ENCODE measurements around the gene IPPK.

DNA sequence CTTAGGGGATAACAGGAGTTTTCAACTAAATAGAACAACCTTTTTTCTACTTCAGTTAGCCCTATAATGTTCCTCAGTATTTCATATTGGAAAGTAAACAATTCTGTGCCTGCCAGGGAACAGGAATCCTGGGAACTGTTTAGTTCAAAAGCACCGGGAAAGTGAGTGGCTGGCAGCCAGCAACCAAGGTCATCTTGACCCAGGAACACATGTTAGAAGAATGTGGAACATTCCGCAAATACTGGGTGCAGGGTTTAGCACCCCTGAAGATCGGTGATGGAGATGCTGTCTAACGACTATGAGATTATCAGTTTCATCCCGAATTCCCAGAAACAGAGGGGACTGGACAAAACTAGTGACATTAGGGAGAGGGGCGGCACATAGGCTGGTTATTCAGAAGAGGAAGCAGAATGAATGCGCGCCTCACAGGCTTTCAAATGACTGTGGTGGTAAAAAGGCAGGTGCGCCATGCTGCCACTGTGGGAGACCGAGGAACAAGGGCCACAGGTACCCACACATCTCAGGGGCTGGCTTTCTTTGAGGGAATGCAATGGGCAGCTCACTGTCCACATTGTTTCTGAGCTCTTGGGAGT, 51.2 kb downstream of the IPPK start:
- TF ChIP-seq CTCF (IDR thresholded peaks at IDR 0.05; ENCODE audit: low read length) (no peak), EZH2 (IDR thresholded peaks at IDR 0.05; ENCODE audit: borderline replicate concordance, low read length) (no peak)
